Cardiac muscle cell (in vitro differentiated cells and primary cell): ENCODE data around the gene WNT11. TPM values are rescaled to one million over a fixed set of nuclear protein-coding genes. Genes with fewer than 3 reads are reported as not detected.
A peak's percentile ranks its signal among the peaks of the same experiment; 100 is the strongest.

ENCODE experiments used
- DNase-seq, 2 donors: peaks; one replicate each; pipeline versions ENCODE4 v3.0.0 to v3.0.0-alpha.2; 2010 to 2017; ENCODE audit warnings: low read depth in 1 of 2, low spot score in 1 of 2
- H3K27ac ChIP-seq: fragments of 200-600 bp; sonication (generic); 2 replicates; pipeline ENCODE4 v1.5.1; 2016
- H3K27me3 ChIP-seq: fragments of 200-600 bp; sonication (generic); 2 replicates; pipeline ENCODE4 v1.6.0; 2016; ENCODE audit warnings: control low read depth
- H3K36me3 ChIP-seq: fragments of 200-600 bp; sonication (generic); 2 replicates; pipeline ENCODE4 v1.5.1; 2016; ENCODE audit warnings: control low read depth
- H3K4me1 ChIP-seq: fragments of 200-600 bp; sonication (generic); 2 replicates; pipeline ENCODE4 v1.8.1; 2017; ENCODE audit warnings: low read depth, mild to moderate bottlenecking, mixed run types
- H3K4me3 ChIP-seq: fragments of 200-600 bp; sonication (generic); 2 replicates; pipeline ENCODE4 v1.5.1; 2016; ENCODE audit warnings: mild to moderate bottlenecking
- H3K9me3 ChIP-seq: fragments of 200-600 bp; sonication (generic); 2 replicates; pipeline ENCODE4 v1.5.1; 2017; ENCODE audit warnings: low read depth, mild to moderate bottlenecking, control low read depth
- CTCF ChIP-seq: IDR thresholded peaks from 2 replicates; pipeline ENCODE4 v1.5.1; 2012; ENCODE audit warnings: low read depth, mild to moderate bottlenecking, low read length
- polyA plus RNA-seq: library from polyadenylated mRNA; unstranded; fragments of >200 nt; fragmentation: Nextera tagmentation; extraction: Ambion mirVana; gene quantifications from 2 replicates; pipeline ENCODE4 v1.2.1, GENCODE V29; 2016
- total RNA-seq: library from RNA; depleted of rRNA; stranded (reverse); fragments of >200 nt; gene quantifications from 2 replicates; pipeline ENCODE4 v1.2.3, GENCODE V29; 2016

Gene WNT11
- total and polyA plus RNA-seq, 2 experiments from 2014 or later = 87.9 to 107 TPM

- H3K4me3 ChIP-seq = no peak overlapping the region
- peaks cover 12% of the 10 kb centered on the region for H3K4me1 ChIP-seq
- TF ChIP-seq CTCF = no peak
- no peak overlapping the region for H3K27ac ChIP-seq
- no peaks in the 10 kb centered on the region for H3K27me3 ChIP-seq
- no peak for DNase-seq
- no peaks in the 10 kb centered on the region for H3K9me3 ChIP-seq
- no peaks in the 10 kb centered on the region for H3K36me3 ChIP-seq
These were observed 43.7 kb downstream of the WNT11 start for GRCh38 chr11:76162336-76163288.

- Histone ChIP-seq H3K36me3 (no peaks in the 10 kb centered on the region), H3K27ac (no peak overlapping the region), H3K27me3 (no peaks in the 10 kb centered on the region), H3K4me1 (peaks cover 12% of the 10 kb centered on the region), H3K4me3 (no peak overlapping the region), H3K9me3 (no peaks in the 10 kb centered on the region)
- DNase-seq = peak; percentile 44 to 75
- TF ChIP-seq CTCF = no peak
These were observed 44.9 kb downstream of the WNT11 start for GRCh38 chr11:76161261-76161961.

- H3K9me3 ChIP-seq = no peaks in the 10 kb centered on the region
- DNase-seq = no peak
- no peak for TF ChIP-seq CTCF
- no peaks in the 10 kb centered on the region for H3K27me3 ChIP-seq
- H3K4me3 ChIP-seq = no peak overlapping the region
- H3K27ac ChIP-seq = no peak overlapping the region
- peaks cover 12% of the 10 kb centered on the region for H3K4me1 ChIP-seq
- H3K36me3 ChIP-seq = no peaks in the 10 kb centered on the region
These were observed 45.4 kb downstream of the WNT11 start for GRCh38 chr11:76160856-76161255.

GRCh38 chr11:76159983-76160661, 46.2 kb downstream of the WNT11 start:
- TF ChIP-seq CTCF = no peak
- Histone ChIP-seq H3K4me3 (no peak overlapping the region), H3K27ac (no peak overlapping the region), H3K27me3 (no peaks in the 10 kb centered on the region), H3K36me3 (no peaks in the 10 kb centered on the region), H3K4me1 (peaks cover 16% of the 10 kb centered on the region), H3K9me3 (no peaks in the 10 kb centered on the region)
- DNase-seq = no peak

- no peak for DNase-seq
- peaks cover 16% of the 10 kb centered on the region for H3K4me1 ChIP-seq
- H3K9me3 ChIP-seq = no peaks in the 10 kb centered on the region
- H3K36me3 ChIP-seq = no peaks in the 10 kb centered on the region
- no peak overlapping the region for H3K27ac ChIP-seq
- no peak for TF ChIP-seq CTCF
- no peaks in the 10 kb centered on the region for H3K27me3 ChIP-seq
- no peak overlapping the region for H3K4me3 ChIP-seq
These were observed 46.9 kb downstream of the WNT11 start for GRCh38 chr11:76159303-76159937.
